ENCODE data around the gene NPAS4. TPM values are rescaled to one million over a fixed set of nuclear protein-coding genes. Genes with fewer than 3 reads are reported as not detected.

Gene NPAS4
- total RNA-seq, 1 experiment from 2014 or later: 0.79 TPM

DNA sequence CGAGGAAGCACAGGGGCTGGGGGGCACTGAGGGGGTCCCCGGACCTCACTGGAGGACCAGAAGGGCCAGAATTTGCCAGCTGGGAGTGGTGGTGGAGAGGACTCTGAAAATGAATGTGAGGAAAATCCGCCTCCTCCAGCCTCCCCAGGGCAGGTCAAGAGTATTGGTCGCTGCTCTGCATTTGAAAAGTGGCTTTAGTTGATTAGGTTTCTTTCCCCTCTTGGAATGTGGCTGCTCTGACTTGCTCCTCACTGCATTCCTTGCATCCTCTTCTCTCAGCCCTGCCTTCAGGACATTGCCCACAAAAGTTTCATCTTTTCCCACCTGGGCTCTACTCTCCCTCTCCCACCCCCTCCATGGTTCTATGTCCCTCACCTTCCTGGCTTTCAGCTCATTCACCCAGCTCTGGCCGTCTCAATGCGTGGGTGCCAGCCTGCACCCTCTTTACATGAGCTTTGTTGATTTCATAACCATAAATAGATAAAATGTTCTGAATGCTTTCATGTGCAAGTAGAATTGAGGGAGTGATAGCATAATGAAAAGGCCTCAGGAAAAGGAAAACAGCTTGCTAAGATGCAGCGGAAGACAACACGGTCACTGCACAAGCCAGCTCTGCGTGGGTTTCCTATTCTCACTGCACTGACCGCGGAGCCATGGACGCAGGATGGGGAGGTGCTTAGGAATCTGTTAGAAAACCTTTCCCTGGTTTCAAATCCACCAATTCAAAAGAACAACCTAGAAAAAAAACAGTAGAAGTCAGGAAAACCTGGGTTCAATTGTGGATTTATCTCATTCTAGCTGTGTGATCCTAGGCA is 6.5 kb upstream of the NPAS4 start:
- Mint-ChIP-seq H3K4me1 (peaks cover 46% of the 10 kb centered on the region), H3K4me3 (peak overlapping the region; percentile 39), H3K27ac (peak overlapping the region; percentile 78), H3K27me3 (ENCODE audit: low read depth) (peaks cover 33% of the 10 kb centered on the region), H3K9me3 (no peaks in the 10 kb centered on the region), H3K36me3 (no peaks in the 10 kb centered on the region)
- ChIA-PET POLR2A (interaction anchor here (0.6 to 1.8 kb wide), 4 partner anchors 13 to 263 kb away, joined by 3 to 5 read pairs (median 4); partner anchors contain the start of genes DPP3 and RBM4B), CTCF (interaction anchor here (0.8 to 2.1 kb wide), 8 partner anchors 14 to 264 kb away, joined by 3 to 11 read pairs (median 8); partner anchors contain the start of genes MRPL11, PELI3 and RBM4B)
- TF ChIP-seq, protein P1, sequence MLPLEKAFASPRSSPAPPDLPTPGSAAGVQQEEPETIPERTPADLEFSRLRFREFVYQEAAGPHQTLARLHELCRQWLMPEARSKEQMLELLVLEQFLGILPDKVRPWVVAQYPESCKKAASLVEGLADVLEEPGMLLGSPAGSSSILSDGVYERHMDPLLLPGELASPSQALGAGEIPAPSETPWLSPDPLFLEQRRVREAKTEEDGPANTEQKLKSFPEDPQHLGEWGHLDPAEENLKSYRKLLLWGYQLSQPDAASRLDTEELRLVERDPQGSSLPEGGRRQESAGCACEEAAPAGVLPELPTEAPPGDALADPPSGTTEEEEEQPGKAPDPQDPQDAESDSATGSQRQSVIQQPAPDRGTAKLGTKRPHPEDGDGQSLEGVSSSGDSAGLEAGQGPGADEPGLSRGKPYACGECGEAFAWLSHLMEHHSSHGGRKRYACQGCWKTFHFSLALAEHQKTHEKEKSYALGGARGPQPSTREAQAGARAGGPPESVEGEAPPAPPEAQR (CRISPR knock-in tag; IDR thresholded peaks at IDR 0.05): no peak
- TF ChIP-seq, protein P2, sequence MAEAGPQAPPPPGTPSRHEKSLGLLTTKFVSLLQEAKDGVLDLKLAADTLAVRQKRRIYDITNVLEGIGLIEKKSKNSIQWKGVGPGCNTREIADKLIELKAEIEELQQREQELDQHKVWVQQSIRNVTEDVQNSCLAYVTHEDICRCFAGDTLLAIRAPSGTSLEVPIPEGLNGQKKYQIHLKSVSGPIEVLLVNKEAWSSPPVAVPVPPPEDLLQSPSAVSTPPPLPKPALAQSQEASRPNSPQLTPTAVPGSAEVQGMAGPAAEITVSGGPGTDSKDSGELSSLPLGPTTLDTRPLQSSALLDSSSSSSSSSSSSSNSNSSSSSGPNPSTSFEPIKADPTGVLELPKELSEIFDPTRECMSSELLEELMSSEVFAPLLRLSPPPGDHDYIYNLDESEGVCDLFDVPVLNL (CRISPR knock-in tag; IDR thresholded peaks at IDR 0.05; ENCODE audit: borderline replicate concordance, low read depth): no peak
- TF ChIP-seq, protein P3, sequence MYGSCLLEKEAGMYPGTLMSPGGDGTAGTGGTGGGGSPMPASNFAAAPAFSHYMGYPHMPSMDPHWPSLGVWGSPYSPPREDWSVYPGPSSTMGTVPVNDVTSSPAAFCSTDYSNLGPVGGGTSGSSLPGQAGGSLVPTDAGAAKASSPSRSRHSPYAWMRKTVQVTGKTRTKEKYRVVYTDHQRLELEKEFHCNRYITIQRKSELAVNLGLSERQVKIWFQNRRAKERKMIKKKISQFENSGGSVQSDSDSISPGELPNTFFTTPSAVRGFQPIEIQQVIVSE (CRISPR knock-in tag; IDR thresholded peaks at IDR 0.05; ENCODE audit: borderline replicate concordance): no peak
- TF ChIP-seq ATF1 (CRISPR knock-in tag; IDR thresholded peaks at IDR 0.05) (no peak), ZNF263 (CRISPR knock-in tag; IDR thresholded peaks at IDR 0.05; ENCODE audit: low read depth) (no peak), FOXJ3 (CRISPR knock-in tag; IDR thresholded peaks at IDR 0.05; ENCODE audit: borderline replicate concordance) (no peak), GTF2I (CRISPR knock-in tag; conservative IDR thresholded peaks at IDR 0.05) (no peak), TEAD4 (CRISPR knock-in tag; IDR thresholded peaks at IDR 0.05) (0 out of 2 replicates have a peak, but pooled peaks have one; percentile 22), SOX15 (CRISPR knock-in tag; IDR thresholded peaks at IDR 0.05) (no peak), TEAD1 (CRISPR knock-in tag; IDR thresholded peaks at IDR 0.05) (peak; percentile 54; the same call in 1 of the 2 replicates), ESRRA (CRISPR knock-in tag; IDR thresholded peaks at IDR 0.05; ENCODE audit: borderline replicate concordance) (no peak)
- TF ChIP-seq, protein P4, sequence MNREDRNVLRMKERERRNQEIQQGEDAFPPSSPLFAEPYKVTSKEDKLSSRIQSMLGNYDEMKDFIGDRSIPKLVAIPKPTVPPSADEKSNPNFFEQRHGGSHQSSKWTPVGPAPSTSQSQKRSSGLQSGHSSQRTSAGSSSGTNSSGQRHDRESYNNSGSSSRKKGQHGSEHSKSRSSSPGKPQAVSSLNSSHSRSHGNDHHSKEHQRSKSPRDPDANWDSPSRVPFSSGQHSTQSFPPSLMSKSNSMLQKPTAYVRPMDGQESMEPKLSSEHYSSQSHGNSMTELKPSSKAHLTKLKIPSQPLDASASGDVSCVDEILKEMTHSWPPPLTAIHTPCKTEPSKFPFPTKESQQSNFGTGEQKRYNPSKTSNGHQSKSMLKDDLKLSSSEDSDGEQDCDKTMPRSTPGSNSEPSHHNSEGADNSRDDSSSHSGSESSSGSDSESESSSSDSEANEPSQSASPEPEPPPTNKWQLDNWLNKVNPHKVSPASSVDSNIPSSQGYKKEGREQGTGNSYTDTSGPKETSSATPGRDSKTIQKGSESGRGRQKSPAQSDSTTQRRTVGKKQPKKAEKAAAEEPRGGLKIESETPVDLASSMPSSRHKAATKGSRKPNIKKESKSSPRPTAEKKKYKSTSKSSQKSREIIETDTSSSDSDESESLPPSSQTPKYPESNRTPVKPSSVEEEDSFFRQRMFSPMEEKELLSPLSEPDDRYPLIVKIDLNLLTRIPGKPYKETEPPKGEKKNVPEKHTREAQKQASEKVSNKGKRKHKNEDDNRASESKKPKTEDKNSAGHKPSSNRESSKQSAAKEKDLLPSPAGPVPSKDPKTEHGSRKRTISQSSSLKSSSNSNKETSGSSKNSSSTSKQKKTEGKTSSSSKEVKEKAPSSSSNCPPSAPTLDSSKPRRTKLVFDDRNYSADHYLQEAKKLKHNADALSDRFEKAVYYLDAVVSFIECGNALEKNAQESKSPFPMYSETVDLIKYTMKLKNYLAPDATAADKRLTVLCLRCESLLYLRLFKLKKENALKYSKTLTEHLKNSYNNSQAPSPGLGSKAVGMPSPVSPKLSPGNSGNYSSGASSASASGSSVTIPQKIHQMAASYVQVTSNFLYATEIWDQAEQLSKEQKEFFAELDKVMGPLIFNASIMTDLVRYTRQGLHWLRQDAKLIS (CRISPR knock-in tag; IDR thresholded peaks at IDR 0.05; ENCODE audit: borderline replicate concordance): no peak
- TF ChIP-seq, protein P5, sequence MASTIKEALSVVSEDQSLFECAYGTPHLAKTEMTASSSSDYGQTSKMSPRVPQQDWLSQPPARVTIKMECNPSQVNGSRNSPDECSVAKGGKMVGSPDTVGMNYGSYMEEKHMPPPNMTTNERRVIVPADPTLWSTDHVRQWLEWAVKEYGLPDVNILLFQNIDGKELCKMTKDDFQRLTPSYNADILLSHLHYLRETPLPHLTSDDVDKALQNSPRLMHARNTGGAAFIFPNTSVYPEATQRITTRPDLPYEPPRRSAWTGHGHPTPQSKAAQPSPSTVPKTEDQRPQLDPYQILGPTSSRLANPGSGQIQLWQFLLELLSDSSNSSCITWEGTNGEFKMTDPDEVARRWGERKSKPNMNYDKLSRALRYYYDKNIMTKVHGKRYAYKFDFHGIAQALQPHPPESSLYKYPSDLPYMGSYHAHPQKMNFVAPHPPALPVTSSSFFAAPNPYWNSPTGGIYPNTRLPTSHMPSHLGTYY (CRISPR knock-in tag; IDR thresholded peaks at IDR 0.05): no peak
- TF ChIP-seq, protein P6, sequence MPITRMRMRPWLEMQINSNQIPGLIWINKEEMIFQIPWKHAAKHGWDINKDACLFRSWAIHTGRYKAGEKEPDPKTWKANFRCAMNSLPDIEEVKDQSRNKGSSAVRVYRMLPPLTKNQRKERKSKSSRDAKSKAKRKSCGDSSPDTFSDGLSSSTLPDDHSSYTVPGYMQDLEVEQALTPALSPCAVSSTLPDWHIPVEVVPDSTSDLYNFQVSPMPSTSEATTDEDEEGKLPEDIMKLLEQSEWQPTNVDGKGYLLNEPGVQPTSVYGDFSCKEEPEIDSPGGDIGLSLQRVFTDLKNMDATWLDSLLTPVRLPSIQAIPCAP (CRISPR knock-in tag; IDR thresholded peaks at IDR 0.05): no peak
- TF ChIP-seq, protein P7, sequence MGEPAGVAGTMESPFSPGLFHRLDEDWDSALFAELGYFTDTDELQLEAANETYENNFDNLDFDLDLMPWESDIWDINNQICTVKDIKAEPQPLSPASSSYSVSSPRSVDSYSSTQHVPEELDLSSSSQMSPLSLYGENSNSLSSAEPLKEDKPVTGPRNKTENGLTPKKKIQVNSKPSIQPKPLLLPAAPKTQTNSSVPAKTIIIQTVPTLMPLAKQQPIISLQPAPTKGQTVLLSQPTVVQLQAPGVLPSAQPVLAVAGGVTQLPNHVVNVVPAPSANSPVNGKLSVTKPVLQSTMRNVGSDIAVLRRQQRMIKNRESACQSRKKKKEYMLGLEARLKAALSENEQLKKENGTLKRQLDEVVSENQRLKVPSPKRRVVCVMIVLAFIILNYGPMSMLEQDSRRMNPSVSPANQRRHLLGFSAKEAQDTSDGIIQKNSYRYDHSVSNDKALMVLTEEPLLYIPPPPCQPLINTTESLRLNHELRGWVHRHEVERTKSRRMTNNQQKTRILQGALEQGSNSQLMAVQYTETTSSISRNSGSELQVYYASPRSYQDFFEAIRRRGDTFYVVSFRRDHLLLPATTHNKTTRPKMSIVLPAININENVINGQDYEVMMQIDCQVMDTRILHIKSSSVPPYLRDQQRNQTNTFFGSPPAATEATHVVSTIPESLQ (CRISPR knock-in tag; IDR thresholded peaks at IDR 0.05): no peak
- DNase-seq (ENCODE audit: low spot score): peak; percentile 33
- ATAC-seq: peak; percentile 82
